K562 (cell line): ENCODE data around the gene EVPL. TPM values are rescaled to one million over a fixed set of nuclear protein-coding genes. Genes with fewer than 3 reads are reported as not detected.

Experiments used
- ATAC-seq: fragments of 200-7000 bp; cut with Tn5 transposase; 3 replicates; pipeline ENCODE4 v1.9.1; 2020; ENCODE audit warnings: moderate library complexity
- BruUV-seq: library from RNA; stranded (reverse); fragments of 400-500 nt; replicated peaks from 2 replicates; lab custom pipeline; 2021; lab: Mats Ljungman, UMichigan
- CTCF ChIA-PET: fragments of 300-600 bp; formaldehyde crosslinking; extraction: SDS; loops from one replicate; lab custom pipeline; 2021; ENCODE audit warnings: low intra/inter-chr PET ratio; lab: Yijun Ruan, JAX
- POLR2A ChIA-PET: fragments of 300-600, 350-650 bp; sonication (Branson Sonifier 250); formaldehyde crosslinking; extraction: SDS; loops from one replicate; lab custom pipeline; 2021; ENCODE audit warnings: antibody characterized with exemption, inconsistent platforms; lab: Yijun Ruan, JAX
- DNase-seq, 4 experiments: peaks; one replicate each; pipeline versions ENCODE4 v3.0.0 to v3.0.0-alpha.2; 2011 to 2018; ENCODE audit warnings: low spot score in 3 of 4, mixed read lengths in 3 of 4; ENCODE audit errors: extremely low read depth in 1 of 4
- FAIRE-seq: peaks from 2 replicates; lab custom pipeline; 2011; peaks lifted over from hg19 to GRCh38; lab: Jason Lieb, UNC
- H2AFZ ChIP-seq: 2 replicates; pipeline ENCODE4 v1.6.0; 2011; ENCODE audit warnings: low read depth, low read length, control low read depth, inconsistent platforms
- H3K27ac ChIP-seq: fragments of 200-600 bp; 3 replicates; pipeline ENCODE4 v1.8.0; 2011; ENCODE audit warnings: low read depth, mild to moderate bottlenecking, control low read depth, inconsistent platforms, low read length, moderate library complexity, mixed read lengths; ENCODE audit errors: extremely low read depth
- H3K27me3 ChIP-seq, 2 experiments: fragments of 300-600 bp in 1 of 2; 2 replicates in 1 of 2; 3 replicates in 1 of 2; pipeline versions ENCODE4 v1.6.0 to v1.8.0; 2011; ENCODE audit warnings: inconsistent platforms in 2 of 2, low read length in 2 of 2, mild to moderate bottlenecking in 1 of 2, mixed read lengths in 1 of 2, moderate library complexity in 1 of 2; ENCODE audit not compliant: control insufficient read depth in 2 of 2, insufficient read depth in 2 of 2
- H3K36me3 ChIP-seq: fragments of 300-600 bp; 3 replicates; pipeline ENCODE4 v1.8.0; 2011; ENCODE audit warnings: mild to moderate bottlenecking, low read length, inconsistent platforms; ENCODE audit not compliant: control insufficient read depth, insufficient read depth
- H3K4me1 ChIP-seq, 2 experiments: fragments of 200-600 bp in 1 of 2; replicated peaks in 1 of 2; 2 replicates in 1 of 2; 3 replicates in 1 of 2; pipeline versions ENCODE4 v1.5.1 to v1.8.0; 2011; ENCODE audit warnings: inconsistent platforms in 2 of 2, low read length in 2 of 2, mild to moderate bottlenecking in 1 of 2, mixed read lengths in 1 of 2, moderate library complexity in 1 of 2; ENCODE audit not compliant: control insufficient read depth in 2 of 2, insufficient read depth in 2 of 2
- H3K4me2 ChIP-seq: 2 replicates; pipeline ENCODE4 v1.6.1; 2011; ENCODE audit warnings: low read length, control low read depth, inconsistent platforms, mixed read lengths; ENCODE audit not compliant: insufficient read depth
- H3K4me3 ChIP-seq: fragments of 200-600 bp; sonication (generic), shearing (Covaris generic); 2 replicates; pipeline ENCODE4 v1.5.1; 2016; ENCODE audit warnings: control low read depth, inconsistent platforms
- H3K79me2 ChIP-seq: fragments of 200-600 bp; 3 replicates; pipeline ENCODE4 v1.8.0; 2011; ENCODE audit warnings: low read length, inconsistent platforms; ENCODE audit not compliant: control insufficient read depth, insufficient read depth
- H3K9ac ChIP-seq, 2 experiments: 2 replicates each; pipeline versions ENCODE4 v1.6.0 to v1.6.1; 2011; ENCODE audit warnings: low read depth in 2 of 2, low read length in 2 of 2, control low read depth in 1 of 2, inconsistent platforms in 1 of 2, mild to moderate bottlenecking in 1 of 2, mixed read lengths in 1 of 2; ENCODE audit not compliant: insufficient read depth in 1 of 2
- H3K9me1 ChIP-seq: one replicate; pipeline ENCODE4 v1.6.0; 2011; ENCODE audit warnings: inconsistent platforms, mild to moderate bottlenecking, low read length, moderate library complexity; ENCODE audit not compliant: control insufficient read depth, insufficient read depth
- H3K9me3 ChIP-seq: replicated peaks from 2 replicates; pipeline ENCODE4 v1.5.1; 2011; ENCODE audit warnings: low read depth, low read length, inconsistent platforms; ENCODE audit not compliant: control insufficient read depth, insufficient read depth
- H4K20me1 ChIP-seq: replicated peaks from 2 replicates; pipeline ENCODE4 v1.6.1; 2011; ENCODE audit warnings: low read length, inconsistent platforms, mixed read lengths; ENCODE audit not compliant: control insufficient read depth, insufficient read depth
- NCOA1 ChIP-seq: fragments of 450-650 bp; IDR thresholded peaks from 2 replicates; pipeline ENCODE4 v1.6.1; 2016; ENCODE audit warnings: low read depth
- NCOR1 ChIP-seq: fragments of 450-650 bp; IDR thresholded peaks from 2 replicates; pipeline ENCODE4 v1.6.1; 2016; ENCODE audit warnings: mild to moderate bottlenecking, moderate library complexity
- POU5F1 ChIP-seq: fragments of 150-350 bp; IDR thresholded peaks from 2 replicates; pipeline ENCODE4 v1.6.1; 2014; ENCODE audit warnings: borderline replicate concordance, low read length, low read depth, mild to moderate bottlenecking; ENCODE audit not compliant: partially characterized antibody
- SOX6 ChIP-seq: fragments of 450-650 bp; IDR thresholded peaks from 2 replicates; pipeline ENCODE4 v1.6.1; 2014; ENCODE audit warnings: mild to moderate bottlenecking
- ZC3H11A ChIP-seq: IDR thresholded peaks from 2 replicates; pipeline ENCODE4 v1.6.1; 2012; ENCODE audit warnings: low read depth, low read length, improper control_type of control experiment
- WGBS: fragments of 100-300 bp; shearing (Covaris generic); methylation state at CpG from one replicate; pipeline ENCODE4 v1.1.6; 2016; ENCODE audit warnings: low coverage, mixed read lengths; ENCODE audit not compliant: insufficient coverage; ENCODE audit errors: missing lambda C conversion rate; 5-methylcytosine and 5-hydroxymethylcytosine counted together
- in situ Hi-C: fragments of 300-500 bp; cut with MboI; formaldehyde crosslinking; loops from 4 replicates; pipeline ENCODE4 v1.15.0; 2018; ENCODE audit warnings: inconsistent platforms, mixed read lengths
- intact Hi-C: fragments of 100-400 bp; cut with micrococcal nuclease; formaldehyde crosslinking; loops from 2 replicates; pipeline ENCODE4 v1.14.2; 2022
- polyA plus RNA-seq, 8 experiments: library from polyadenylated mRNA; depleted of rRNA in 4 of 8; stranded (reverse) in 5 of 8; unstranded in 3 of 8; fragments of >200 nt; fragmentation: Nextera tagmentation in 2 of 8; fragmentation: Illumina TruSeq in 1 of 8; extraction: Ambion mirVana in 2 of 8; extraction: Trizol in 1 of 8; gene quantifications; 2 replicates each; pipeline versions ENCODE4 v1.2.1 to v1.2.3, GENCODE V29; 2011 to 2014; ENCODE audit warnings: inconsistent platforms in 1 of 8, missing spikeins in 1 of 8
- total RNA-seq, 7 experiments: library from RNA; depleted of rRNA in 6 of 7; stranded (reverse); fragments of >200 nt in 6 of 7; fragmentation: Illumina TruSeq in 2 of 7; extraction: Trizol in 2 of 7; gene quantifications; 2 replicates each; pipeline versions ENCODE4 v1.2.1 to v1.2.3, GENCODE V29; 2011 to 2021; ENCODE audit warnings: low replicate concordance in 1 of 7
- TF ChIP-seq, protein P1 (sequence below): sonication (generic); IDR thresholded peaks from 2 replicates; pipeline ENCODE4 v1.6.1; 2016
- TF ChIP-seq, protein P2 (sequence below): fragments of 450-650 bp; IDR thresholded peaks from 2 replicates; pipeline ENCODE4 v1.6.1; 2017; ENCODE audit warnings: mild to moderate bottlenecking, moderate library complexity
- TF ChIP-seq, protein P3 (sequence below): fragments of 250-450 bp; sonication (Bioruptor Pico); IDR thresholded peaks from 2 replicates; pipeline ENCODE4 v1.4.0; 2020

Gene EVPL
- total and polyA plus RNA-seq, 9 of the 15 experiments (the other 6 are each of a cell fraction or from before 2014, with no cell fraction given) = 0.08 to 0.18 (median 0.16) TPM; not detected in 5

DNA sequence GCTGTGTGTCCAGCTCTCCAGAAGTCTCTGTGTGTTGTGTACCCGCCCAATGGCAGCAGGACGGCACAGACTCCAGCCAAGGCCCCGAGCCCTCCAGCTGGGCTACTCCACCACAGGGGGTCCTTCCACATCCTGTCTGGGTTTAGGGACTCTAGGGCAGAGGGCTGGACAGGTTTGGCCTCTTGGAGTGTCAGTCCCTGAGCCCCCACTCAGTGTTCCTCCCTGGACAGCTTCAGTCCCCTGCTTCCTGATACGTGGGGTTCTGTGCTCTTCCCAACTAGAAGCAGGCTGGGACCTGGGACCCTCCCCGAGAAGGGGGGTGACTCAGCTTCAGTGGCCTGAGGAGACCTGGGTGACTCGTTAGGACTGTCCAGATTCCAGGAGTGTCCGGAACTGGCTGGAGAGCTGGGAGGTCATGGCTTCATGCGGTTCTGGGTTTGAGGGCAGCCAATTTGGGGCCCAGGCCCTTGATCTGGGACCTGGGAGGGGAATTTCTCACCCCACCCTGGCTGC is 22.3 kb downstream of the EVPL start:
- BruUV-seq = no TSS peak
- CTCF ChIA-PET = interaction anchor here (0.9 to 3.7 kb wide), 3 partner anchors 99 to 251 kb away, joined by 3 to 47 read pairs (median 5); partner anchors contain the start of genes GALK1 and MRPL38
- no peaks in the 10 kb centered on the region for H4K20me1 ChIP-seq
- H3K4me2 ChIP-seq = no peak overlapping the region
- H3K9me3 ChIP-seq = no peaks in the 10 kb centered on the region
- TF ChIP-seq, protein P1, sequence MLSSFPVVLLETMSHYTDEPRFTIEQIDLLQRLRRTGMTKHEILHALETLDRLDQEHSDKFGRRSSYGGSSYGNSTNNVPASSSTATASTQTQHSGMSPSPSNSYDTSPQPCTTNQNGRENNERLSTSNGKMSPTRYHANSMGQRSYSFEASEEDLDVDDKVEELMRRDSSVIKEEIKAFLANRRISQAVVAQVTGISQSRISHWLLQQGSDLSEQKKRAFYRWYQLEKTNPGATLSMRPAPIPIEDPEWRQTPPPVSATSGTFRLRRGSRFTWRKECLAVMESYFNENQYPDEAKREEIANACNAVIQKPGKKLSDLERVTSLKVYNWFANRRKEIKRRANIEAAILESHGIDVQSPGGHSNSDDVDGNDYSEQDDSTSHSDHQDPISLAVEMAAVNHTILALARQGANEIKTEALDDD = no peak
- no peak for TF ChIP-seq ZC3H11A
- no peak for TF ChIP-seq POU5F1
- TF ChIP-seq, protein P2, sequence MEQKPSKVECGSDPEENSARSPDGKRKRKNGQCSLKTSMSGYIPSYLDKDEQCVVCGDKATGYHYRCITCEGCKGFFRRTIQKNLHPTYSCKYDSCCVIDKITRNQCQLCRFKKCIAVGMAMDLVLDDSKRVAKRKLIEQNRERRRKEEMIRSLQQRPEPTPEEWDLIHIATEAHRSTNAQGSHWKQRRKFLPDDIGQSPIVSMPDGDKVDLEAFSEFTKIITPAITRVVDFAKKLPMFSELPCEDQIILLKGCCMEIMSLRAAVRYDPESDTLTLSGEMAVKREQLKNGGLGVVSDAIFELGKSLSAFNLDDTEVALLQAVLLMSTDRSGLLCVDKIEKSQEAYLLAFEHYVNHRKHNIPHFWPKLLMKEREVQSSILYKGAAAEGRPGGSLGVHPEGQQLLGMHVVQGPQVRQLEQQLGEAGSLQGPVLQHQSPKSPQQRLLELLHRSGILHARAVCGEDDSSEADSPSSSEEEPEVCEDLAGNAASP = no peak
- TF ChIP-seq SOX6 = no peak
- no peak for TF ChIP-seq NCOA1
- TF ChIP-seq, protein P3, sequence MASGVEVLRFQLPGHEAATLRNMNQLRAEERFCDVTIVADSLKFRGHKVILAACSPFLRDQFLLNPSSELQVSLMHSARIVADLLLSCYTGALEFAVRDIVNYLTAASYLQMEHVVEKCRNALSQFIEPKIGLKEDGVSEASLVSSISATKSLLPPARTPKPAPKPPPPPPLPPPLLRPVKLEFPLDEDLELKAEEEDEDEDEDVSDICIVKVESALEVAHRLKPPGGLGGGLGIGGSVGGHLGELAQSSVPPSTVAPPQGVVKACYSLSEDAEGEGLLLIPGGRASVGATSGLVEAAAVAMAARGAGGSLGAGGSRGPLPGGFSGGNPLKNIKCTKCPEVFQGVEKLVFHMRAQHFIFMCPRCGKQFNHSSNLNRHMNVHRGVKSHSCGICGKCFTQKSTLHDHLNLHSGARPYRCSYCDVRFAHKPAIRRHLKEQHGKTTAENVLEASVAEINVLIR (CRISPR knock-in tag) = no peak
- TF ChIP-seq NCOR1 = no peak
- TF ChIP-seq, all 486 proteins: peak for 0
- peak overlapping the region in 1 of 2 experiments; percentile 70; a peak in 2 of 4 replicates for H3K9ac ChIP-seq
- 67% methylated on average over 8 of the region's 8 CpGs for WGBS
- intact Hi-C loops (loop anchor here (1.0 to 10.0 kb wide), 2 partner anchors 100 to 250 kb away; no protein-coding TSS in a partner anchor), in situ Hi-C loops (loop anchor here (5.0 to 10.0 kb wide), 3 partner anchors 98 to 287 kb away; a partner anchor contains a TSS)
- ATAC-seq (no peak), DNase-seq (no peak), FAIRE-seq (no peak)
- no peaks in the 10 kb centered on the region for H3K79me2 ChIP-seq
- no peaks in the 10 kb centered on the region for H3K9me1 ChIP-seq
- no peak overlapping the region for H2AFZ ChIP-seq
- no peak overlapping the region for H3K27ac ChIP-seq
- POLR2A ChIA-PET = interaction anchor here (1.1 to 1.8 kb wide), 3 partner anchors 10 to 316 kb away, joined by 3 to 7 read pairs (median 3); no protein-coding TSS in a partner anchor
- peaks cover 2 to 47% of the 10 kb centered on the region in 2 experiments; a peak in 4 of 5 replicates for H3K4me1 ChIP-seq
- peaks cover 16% of the 10 kb centered on the region; the same call in 2 of the 3 replicates for H3K36me3 ChIP-seq
- peaks cover 26 to 27% of the 10 kb centered on the region in 2 experiments for H3K27me3 ChIP-seq
- no peak overlapping the region for H3K4me3 ChIP-seq
